ENCODE measurements around the gene CRISPLD2.

CRISPLD2 gene

GRCh38 chr16:84940670-84941551, 121.1 kb downstream of the CRISPLD2 start:
- TF ChIP-seq, protein P1, sequence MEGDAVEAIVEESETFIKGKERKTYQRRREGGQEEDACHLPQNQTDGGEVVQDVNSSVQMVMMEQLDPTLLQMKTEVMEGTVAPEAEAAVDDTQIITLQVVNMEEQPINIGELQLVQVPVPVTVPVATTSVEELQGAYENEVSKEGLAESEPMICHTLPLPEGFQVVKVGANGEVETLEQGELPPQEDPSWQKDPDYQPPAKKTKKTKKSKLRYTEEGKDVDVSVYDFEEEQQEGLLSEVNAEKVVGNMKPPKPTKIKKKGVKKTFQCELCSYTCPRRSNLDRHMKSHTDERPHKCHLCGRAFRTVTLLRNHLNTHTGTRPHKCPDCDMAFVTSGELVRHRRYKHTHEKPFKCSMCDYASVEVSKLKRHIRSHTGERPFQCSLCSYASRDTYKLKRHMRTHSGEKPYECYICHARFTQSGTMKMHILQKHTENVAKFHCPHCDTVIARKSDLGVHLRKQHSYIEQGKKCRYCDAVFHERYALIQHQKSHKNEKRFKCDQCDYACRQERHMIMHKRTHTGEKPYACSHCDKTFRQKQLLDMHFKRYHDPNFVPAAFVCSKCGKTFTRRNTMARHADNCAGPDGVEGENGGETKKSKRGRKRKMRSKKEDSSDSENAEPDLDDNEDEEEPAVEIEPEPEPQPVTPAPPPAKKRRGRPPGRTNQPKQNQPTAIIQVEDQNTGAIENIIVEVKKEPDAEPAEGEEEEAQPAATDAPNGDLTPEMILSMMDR (IDR thresholded peaks at IDR 0.05; ENCODE audit: low read depth, low read length) = no peak
- H3K4me3 ChIP-seq (replicated peaks in 1 of 2; ENCODE audit: low read depth in 2 of 2, low read length in 2 of 2) = no peak overlapping the region
- peak in 1 of 2 donors; percentile 33 for DNase-seq (ENCODE audit: low read depth in 2 of 2)

GRCh38 chr16:84941921-84942320, 122.1 kb downstream of the CRISPLD2 start:
- no peak overlapping the region for H3K4me3 ChIP-seq (replicated peaks in 1 of 2; ENCODE audit: low read depth in 2 of 2, low read length in 2 of 2)
- DNase-seq (ENCODE audit: low read depth in 2 of 2) = peak in 1 of 2 donors; percentile 21
- TF ChIP-seq, protein P1 (IDR thresholded peaks at IDR 0.05; ENCODE audit: low read depth, low read length) = no peak

GRCh38 chr16:84942786-84943185, 123.0 kb downstream of the CRISPLD2 start:
- no peak overlapping the region for H3K4me3 ChIP-seq (replicated peaks in 1 of 2; ENCODE audit: low read depth in 2 of 2, low read length in 2 of 2)
- peak in 1 of 2 donors; percentile 38 for DNase-seq (ENCODE audit: low read depth in 2 of 2)
- TF ChIP-seq, protein P1 (IDR thresholded peaks at IDR 0.05; ENCODE audit: low read depth, low read length) = no peak

- no peak overlapping the region for H3K4me3 ChIP-seq (replicated peaks in 1 of 2; ENCODE audit: low read depth in 2 of 2, low read length in 2 of 2)
These were observed 123.8 kb downstream of the CRISPLD2 start for GRCh38 chr16:84943620-84944019.

GRCh38 chr16:84947022-84947421, 127.2 kb downstream of the CRISPLD2 start:
- H3K4me3 ChIP-seq (replicated peaks in 1 of 2; ENCODE audit: low read depth in 2 of 2, low read length in 2 of 2) = no peak overlapping the region
- TF ChIP-seq, protein P1 (IDR thresholded peaks at IDR 0.05; ENCODE audit: low read depth, low read length) = no peak
- DNase-seq (ENCODE audit: low read depth in 2 of 2) = no peak

More at GRCh38 chr16:84943620-84944019, 123.8 kb downstream of the CRISPLD2 start:
- no peak for DNase-seq (ENCODE audit: low read depth in 2 of 2)
- TF ChIP-seq, protein P1 (IDR thresholded peaks at IDR 0.05; ENCODE audit: low read depth, low read length) = no peak

GRCh38 chr16:84947996-84948850, 128.4 kb downstream of the CRISPLD2 start:
- TF ChIP-seq, protein P1 (IDR thresholded peaks at IDR 0.05; ENCODE audit: low read depth, low read length) = no peak
- DNase-seq (ENCODE audit: low read depth in 2 of 2) = no peak
- no peak overlapping the region for H3K4me3 ChIP-seq (replicated peaks in 1 of 2; ENCODE audit: low read depth in 2 of 2, low read length in 2 of 2)
